Measurements from ENCODE around the gene UNC93B1. TPM values are rescaled to one million over a fixed set of nuclear protein-coding genes. Genes with fewer than 3 reads are reported as not detected.
A peak's percentile ranks its signal among the peaks of the same experiment; 100 is the strongest.

Gene UNC93B1
- total RNA-seq, 1 experiment from 2014 or later, result 26.5 TPM

GRCh38 chr11:68011051-68011943, 7.4 kb upstream of the UNC93B1 start:
- peaks cover 30% of the 10 kb centered on the region for H3K4me1 Mint-ChIP-seq (ENCODE audit: low read depth, unreplicated experiment)
- intact Hi-C loops (cut with micrococcal nuclease; ENCODE audit: unreplicated experiment), result no loop called here
- ChIA-PET CTCF (interaction anchor here (0.9 to 1.7 kb wide), 2 partner anchors 56 to 198 kb away, joined by 3 to 9 read pairs; no protein-coding TSS in a partner anchor), POLR2A (no interaction called here)
- H3K27me3 ChIP-seq (replicated peaks; ENCODE audit: control insufficient read depth, insufficient read depth, low read length), result no peaks in the 10 kb centered on the region
- H3K4me3 ChIP-seq (ENCODE audit: low read depth, low read length), result no peak overlapping the region
- H3K4me1 ChIP-seq, result peaks cover 54% of the 10 kb centered on the region
- H3K27me3 Mint-ChIP-seq (ENCODE audit: insufficient read depth, unreplicated experiment), result no peaks in the 10 kb centered on the region
- peaks cover 7% of the 10 kb centered on the region for H3K36me3 Mint-ChIP-seq (ENCODE audit: insufficient read depth, unreplicated experiment)
- TSS peak; percentile 53 for BruUV-seq (replicated peaks)
- H3K9me3 Mint-ChIP-seq (ENCODE audit: unreplicated experiment), result no peaks in the 10 kb centered on the region
- peak overlapping the region; percentile 79 for H3K4me3 Mint-ChIP-seq (ENCODE audit: unreplicated experiment)
- peak overlapping the region; percentile 87 for H3K27ac Mint-ChIP-seq (ENCODE audit: unreplicated experiment)
- no peak for TF ChIP-seq CTCF (IDR thresholded peaks at IDR 0.05; ENCODE audit: insufficient read depth in 1 of 2, low read depth in 1 of 2, low read length in 1 of 2, severe bottlenecking in 1 of 2, unreplicated experiment in 1 of 2)
- H3K36me3 ChIP-seq (ENCODE audit: control insufficient read depth, insufficient read depth, low read length), result no peaks in the 10 kb centered on the region
- H3K9me3 ChIP-seq, result no peaks in the 10 kb centered on the region
- DNase-seq, result no peak

- DNase-seq, result peak; percentile 90 to 94
- Histone ChIP-seq H3K9me3 (no peaks in the 10 kb centered on the region), H3K27me3 (replicated peaks; ENCODE audit: control insufficient read depth, insufficient read depth, low read length) (no peaks in the 10 kb centered on the region), H3K4me3 (ENCODE audit: low read depth, low read length) (peak within 1 kb of the TSS; percentile 22), H3K36me3 (ENCODE audit: control insufficient read depth, insufficient read depth, low read length) (no peaks in the 10 kb centered on the region), H3K4me1 (peaks cover 54% of the 10 kb centered on the region)
- ChIA-PET CTCF (interaction anchor here (0.6 to 2.0 kb wide), 11 partner anchors 10 to 288 kb away, joined by 3 to 9 read pairs (median 4); partner anchors contain the start of genes C11orf24 and NDUFS8), POLR2A (interaction anchor here (1.0 kb wide), 1 partner anchor 12 kb away, joined by 4 read pairs; no protein-coding TSS in a partner anchor)
- no peak for TF ChIP-seq CTCF (IDR thresholded peaks at IDR 0.05; ENCODE audit: insufficient read depth in 1 of 2, low read depth in 1 of 2, low read length in 1 of 2, severe bottlenecking in 1 of 2, unreplicated experiment in 1 of 2)
- no peaks in the 10 kb centered on the region for H3K27me3 Mint-ChIP-seq (ENCODE audit: insufficient read depth, unreplicated experiment)
- H3K4me1 Mint-ChIP-seq (ENCODE audit: low read depth, unreplicated experiment), result peaks cover 30% of the 10 kb centered on the region
- intact Hi-C loops (cut with micrococcal nuclease; ENCODE audit: unreplicated experiment), result loop anchor here (1.0 kb wide), 2 partner anchors 11 to 20 kb away; partner anchors contain the start of gene NDUFS8
- peak within 1 kb of the TSS; percentile 79 for H3K4me3 Mint-ChIP-seq (ENCODE audit: unreplicated experiment)
- H3K36me3 Mint-ChIP-seq (ENCODE audit: insufficient read depth, unreplicated experiment), result peaks cover 7% of the 10 kb centered on the region
- no TSS peak for BruUV-seq (replicated peaks)
- no peaks in the 10 kb centered on the region for H3K9me3 Mint-ChIP-seq (ENCODE audit: unreplicated experiment)
- H3K27ac Mint-ChIP-seq (ENCODE audit: unreplicated experiment), result peak within 1 kb of the TSS; percentile 87
Measured at GRCh38 chr11:68010090-68011041, 6.5 kb upstream of the UNC93B1 start, which contains the start of gene ALDH3B1. Gene ALDH3B1, plus strand, starts transcription at chr11:68010327. Its CDS starts 4,971 bp downstream, at chr11:68015298.

All from Caco-2 (cell line).